Hematopoietic multipotent progenitor cell treated with erythropoietin and hydrocortisone succinate and interleukin-3 and kit ligand, for 6 days (in vitro differentiated cells): Measurements from ENCODE around the gene SORCS2.

Experiments
- DNase-seq: peaks from one replicate; pipeline ENCODE4 v3.0.0-alpha.2; 2015

Gene SORCS2

GRCh38 chr4:7295197-7295910 lies 103.0 kb downstream of the SORCS2 start:
- no peak for DNase-seq

GRCh38 chr4:7295911-7296660 lies 103.7 kb downstream of the SORCS2 start:
- DNase-seq: peak; percentile 30

DNA sequence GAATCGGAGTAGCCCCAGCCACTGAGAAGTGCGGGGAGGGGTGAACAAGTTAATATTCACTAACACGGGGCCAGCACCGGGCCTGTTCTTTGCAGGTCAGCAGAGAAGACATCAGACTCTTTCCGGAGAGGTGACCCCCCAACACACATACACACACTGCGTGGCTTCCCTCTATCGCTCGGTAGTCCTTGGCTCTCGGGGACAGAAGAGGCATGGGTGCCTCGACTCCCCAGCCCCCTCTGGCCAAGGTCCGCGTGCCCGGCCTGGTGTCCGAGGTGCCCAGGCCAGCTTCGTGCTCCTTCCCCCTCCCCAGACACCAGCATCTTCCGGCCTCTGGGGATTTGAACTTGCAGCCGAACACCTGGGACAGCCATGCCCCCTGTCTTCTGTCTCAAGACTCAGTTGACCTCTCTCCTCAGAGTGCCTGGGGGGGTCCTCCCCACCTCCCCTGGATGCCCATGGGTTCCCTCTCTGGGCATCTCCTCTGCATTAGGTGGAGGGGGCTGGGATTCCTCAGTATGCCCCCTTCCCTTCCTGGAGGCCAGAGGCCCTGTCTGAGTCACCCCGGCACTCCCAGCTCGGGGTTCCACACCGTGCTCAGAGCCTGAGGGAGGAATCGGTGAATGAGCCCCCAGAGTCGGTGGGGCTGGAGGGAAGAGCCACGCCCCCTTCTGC lies 104.5 kb downstream of the SORCS2 start:
- DNase-seq: no peak

- DNase-seq: no peak
Measured at GRCh38 chr4:7297374-7297773, 105.0 kb downstream of the SORCS2 start.

- DNase-seq: no peak
Measured at GRCh38 chr4:7297881-7298280, 105.5 kb downstream of the SORCS2 start.

DNA sequence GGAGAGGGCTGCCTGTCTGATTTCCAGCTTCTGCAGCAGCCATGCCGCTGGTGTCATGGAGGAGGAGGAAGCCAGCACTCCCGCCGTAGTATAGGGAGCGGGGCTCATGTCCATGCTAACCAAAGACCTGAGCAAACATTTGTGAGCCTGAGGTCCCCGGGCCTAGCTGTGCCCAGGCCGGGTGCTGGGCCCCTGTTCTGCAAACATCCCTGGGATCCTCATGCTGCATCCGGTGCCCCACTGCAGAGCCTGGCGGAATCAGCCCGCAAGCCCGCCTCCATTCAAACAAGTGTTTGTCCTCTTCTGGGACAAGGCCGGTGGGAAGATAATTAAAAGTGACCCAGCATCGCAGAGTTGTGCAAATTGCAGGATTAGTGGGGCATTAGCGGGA lies 106.3 kb downstream of the SORCS2 start:
- DNase-seq: no peak

DNA sequence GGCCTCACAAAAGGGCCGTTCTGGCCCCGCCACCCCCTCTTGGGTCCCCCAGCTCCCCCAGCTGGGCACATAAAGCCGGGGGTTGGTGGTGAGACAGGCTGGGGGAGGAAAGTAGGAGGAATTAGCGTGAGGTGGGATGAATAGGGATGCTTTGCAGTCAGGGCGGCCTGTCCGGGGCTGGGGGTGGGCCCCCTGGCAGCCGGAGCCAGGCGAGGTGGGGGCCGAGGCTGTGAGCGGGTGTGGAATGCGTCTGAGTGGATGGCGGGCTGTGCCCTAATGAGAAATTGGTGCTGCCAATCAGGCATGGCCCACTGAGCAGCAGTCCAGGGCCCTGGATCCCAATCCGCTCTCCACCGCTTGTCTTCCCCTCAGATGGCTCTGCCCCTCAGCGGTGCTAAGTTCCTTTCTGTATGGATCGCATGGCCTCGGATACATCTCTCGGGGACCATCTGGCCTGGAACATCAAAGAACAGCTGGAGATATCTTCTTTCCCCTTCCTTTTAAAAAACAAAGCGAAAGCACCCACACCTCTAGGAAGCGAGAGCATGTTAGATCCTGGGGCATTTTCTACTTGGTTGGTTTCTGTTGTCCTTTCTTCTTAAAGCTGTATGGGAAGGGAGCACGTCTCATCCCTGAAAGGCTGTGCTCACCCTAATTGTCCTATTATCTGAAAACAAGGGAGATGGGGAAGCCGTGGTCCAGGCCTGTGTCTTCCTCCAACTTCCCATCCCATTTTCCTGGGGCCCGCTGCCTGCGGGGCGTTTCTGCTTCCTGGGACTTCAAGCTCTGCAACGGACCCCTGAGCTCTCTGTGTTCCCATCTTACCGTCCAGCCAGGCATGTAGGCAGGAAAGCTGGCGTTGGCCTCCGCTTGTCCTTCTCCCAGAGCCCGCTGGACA lies 106.9 kb downstream of the SORCS2 start:
- DNase-seq: no peak

GRCh38 chr4:7299908-7300710 lies 107.8 kb downstream of the SORCS2 start:
- no peak for DNase-seq

- no peak for DNase-seq
Measured at GRCh38 chr4:7300711-7301095, 108.4 kb downstream of the SORCS2 start.

DNA sequence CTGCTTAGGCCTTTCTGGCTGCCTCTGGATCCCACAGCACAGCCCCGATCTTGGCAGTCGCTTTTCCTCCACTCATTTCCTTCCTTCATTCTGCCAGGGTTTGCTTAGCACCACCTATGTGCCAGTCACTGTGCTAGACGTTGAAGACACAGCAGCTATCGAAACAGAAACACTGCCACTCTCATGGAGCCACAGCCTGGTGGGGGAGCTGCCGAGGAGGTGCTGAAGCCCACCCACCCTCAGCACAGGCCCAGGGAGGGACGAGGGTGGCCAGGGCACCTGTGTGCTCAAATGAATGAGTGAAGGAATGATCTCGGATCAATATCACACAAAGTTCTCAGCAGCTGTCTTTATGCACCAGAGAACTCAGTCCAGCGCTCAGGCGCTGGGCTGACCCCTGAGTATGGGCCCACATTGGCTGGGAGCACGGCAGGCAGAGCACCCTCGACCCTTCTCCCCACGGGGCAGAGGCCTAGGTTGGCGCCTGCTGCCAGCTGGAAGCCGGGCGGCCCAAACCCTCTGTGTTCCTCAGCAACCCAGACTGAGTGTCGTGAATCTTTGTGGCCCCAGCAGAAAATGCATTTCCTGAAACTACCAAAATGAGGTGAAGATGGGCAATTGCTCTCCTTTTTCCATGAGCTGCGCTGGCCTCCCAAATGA lies 108.9 kb downstream of the SORCS2 start:
- DNase-seq: no peak

DNA sequence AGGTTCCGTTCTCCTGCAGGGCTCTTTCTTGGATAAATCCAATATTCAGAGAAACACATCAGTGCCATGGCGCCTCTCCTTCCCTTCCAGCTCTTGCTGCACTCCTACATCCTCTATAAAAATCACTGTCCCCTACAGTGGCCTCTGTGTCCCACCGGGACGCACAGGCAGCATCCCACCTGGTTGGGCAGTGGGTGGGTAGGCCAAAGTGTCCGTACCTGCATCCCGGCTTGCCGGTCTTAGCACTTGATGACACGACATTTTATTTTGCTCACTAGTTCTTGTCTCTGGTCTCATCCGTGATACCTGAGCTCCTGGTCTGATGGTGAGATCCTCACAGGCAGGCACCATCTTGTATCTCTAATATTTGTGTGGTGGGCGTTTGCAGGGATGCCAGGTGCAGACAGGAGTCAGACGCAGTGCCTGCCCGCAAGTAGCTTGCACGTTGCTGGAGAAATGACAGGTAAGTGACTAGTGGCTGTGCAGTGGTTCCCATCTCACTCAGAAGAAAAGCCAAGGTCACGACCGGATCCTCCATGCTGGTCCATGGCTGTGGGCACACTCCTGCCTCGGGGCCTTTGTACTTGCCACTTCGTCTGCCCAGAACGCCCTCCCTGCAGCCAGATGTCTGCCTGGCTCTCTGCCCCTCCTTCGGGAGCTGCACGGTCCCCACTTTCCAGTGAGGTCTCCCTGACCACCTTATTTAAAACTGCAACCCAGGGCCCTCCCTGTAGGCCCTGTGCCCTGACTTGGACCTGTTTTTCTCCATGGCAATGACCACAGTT lies 109.7 kb downstream of the SORCS2 start:
- no peak for DNase-seq

DNA sequence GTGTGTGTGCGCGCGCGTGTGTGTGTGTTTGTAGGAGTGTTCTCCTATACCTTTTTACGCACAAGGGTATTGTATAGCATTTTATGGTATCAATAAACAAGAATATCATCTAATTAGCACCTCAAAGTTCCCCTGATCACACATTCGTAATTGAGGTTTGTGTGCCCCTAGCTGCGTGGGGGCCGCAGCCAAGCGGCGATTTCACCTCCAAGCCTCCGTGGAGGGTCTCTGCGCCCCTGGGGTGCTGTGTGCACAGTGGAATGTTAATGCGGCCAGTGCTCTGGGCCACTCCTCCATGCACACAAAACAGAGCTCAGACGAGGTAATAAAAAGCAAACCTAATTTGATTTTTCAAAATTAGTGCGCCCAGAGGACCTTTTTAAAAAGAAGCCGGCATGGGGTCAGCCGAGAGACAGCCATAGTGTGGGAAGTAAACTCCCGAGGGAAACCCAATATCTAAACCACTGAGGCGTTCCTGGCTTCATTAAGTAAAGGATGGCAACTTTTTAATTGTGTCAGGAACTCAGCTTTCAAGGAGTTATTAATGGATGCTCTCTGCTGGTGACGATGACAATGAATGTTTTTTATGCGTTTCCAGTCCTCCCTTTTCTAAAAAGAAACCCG lies 110.6 kb downstream of the SORCS2 start:
- no peak for DNase-seq

- no peak for DNase-seq
Measured at GRCh38 chr4:7303561-7303960, 111.2 kb downstream of the SORCS2 start.

DNA sequence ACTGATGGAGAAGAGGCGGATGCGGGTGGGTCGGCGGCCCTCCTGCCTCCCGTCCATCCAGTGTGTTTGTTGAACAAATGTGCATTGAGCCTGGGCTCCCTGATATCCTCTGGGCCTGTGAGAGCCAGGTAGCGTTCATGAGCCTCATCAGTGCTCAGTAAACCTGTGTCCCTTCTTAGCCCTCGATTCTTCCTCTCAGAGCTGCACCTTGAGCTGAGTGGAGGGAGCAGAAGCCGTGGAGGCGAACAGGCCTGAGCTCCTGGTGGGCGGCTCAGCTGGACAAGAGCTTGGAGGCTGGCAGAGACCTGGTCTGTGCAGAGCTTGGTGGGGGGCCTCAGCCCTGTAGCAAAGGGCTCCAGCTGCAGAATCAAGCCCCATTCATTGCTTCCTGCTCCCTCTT lies 112.1 kb downstream of the SORCS2 start:
- no peak for DNase-seq

- no peak for DNase-seq
Measured at GRCh38 chr4:7306021-7306965, 114.0 kb downstream of the SORCS2 start.

- no peak for DNase-seq
Measured at GRCh38 chr4:7306986-7307385, 114.6 kb downstream of the SORCS2 start.

- no peak for DNase-seq
Measured at GRCh38 chr4:7307394-7308099, 115.2 kb downstream of the SORCS2 start.

- DNase-seq: no peak
Measured at GRCh38 chr4:7309181-7309580, 116.8 kb downstream of the SORCS2 start.
